ENCODE measurements around the gene RACGAP1.

RACGAP1 gene

GRCh38 chr12:49967042-49967776 lies 58.1 kb downstream of the RACGAP1 start:
- DNase-seq: peak; percentile 72

GRCh38 chr12:49966511-49967041 lies 58.7 kb downstream of the RACGAP1 start:
- no peak for DNase-seq

- DNase-seq: no peak
Measured at GRCh38 chr12:49965836-49966235, 59.5 kb downstream of the RACGAP1 start.

- DNase-seq: no peak
Measured at GRCh38 chr12:49964849-49965624, 60.3 kb downstream of the RACGAP1 start.

GRCh38 chr12:49963976-49964815 lies 61.1 kb downstream of the RACGAP1 start:
- no peak for DNase-seq

GRCh38 chr12:49962861-49963765 lies 62.2 kb downstream of the RACGAP1 start:
- peak; percentile 83 for DNase-seq

- no peak for DNase-seq
Measured at GRCh38 chr12:49961993-49962764, 63.1 kb downstream of the RACGAP1 start.

GRCh38 chr12:49961111-49961922 lies 64.0 kb downstream of the RACGAP1 start, which contains the start of gene AQP5:
Gene AQP5, plus strand, starts transcription at chr12:49961872. Its CDS starts 146 bp downstream, at chr12:49962018.
- no peak for DNase-seq

GRCh38 chr12:49960474-49961110 lies 64.7 kb downstream of the RACGAP1 start:
- no peak for DNase-seq

GRCh38 chr12:49959685-49960473 lies 65.4 kb downstream of the RACGAP1 start:
- DNase-seq: peak; percentile 63

- no peak for DNase-seq
Measured at GRCh38 chr12:49957570-49957967, 67.7 kb downstream of the RACGAP1 start.

- DNase-seq: peak; percentile 41
Measured at GRCh38 chr12:49956663-49957569, 68.4 kb downstream of the RACGAP1 start.

- no peak for DNase-seq
Measured at GRCh38 chr12:49955899-49956662, 69.2 kb downstream of the RACGAP1 start.

- DNase-seq: no peak
Measured at GRCh38 chr12:49954863-49955830, 70.1 kb downstream of the RACGAP1 start.

All from kidney glomerular epithelial cell (primary cell).